K562 (cell line): ENCODE results near the gene ECD. TPM values are rescaled to one million over a fixed set of nuclear protein-coding genes. Genes with fewer than 3 reads are reported as not detected.

ENCODE experiments used
- ATAC-seq: fragments of 200-7000 bp; cut with Tn5 transposase; 3 replicates; pipeline ENCODE4 v1.9.1; 2020; ENCODE audit warnings: moderate library complexity
- BruUV-seq: library from RNA; stranded (reverse); fragments of 400-500 nt; replicated peaks from 2 replicates; lab custom pipeline; 2021; lab: Mats Ljungman, UMichigan
- CTCF ChIA-PET: fragments of 300-600 bp; formaldehyde crosslinking; extraction: SDS; loops from one replicate; lab custom pipeline; 2021; ENCODE audit warnings: low intra/inter-chr PET ratio; lab: Yijun Ruan, JAX
- POLR2A ChIA-PET: fragments of 300-600, 350-650 bp; sonication (Branson Sonifier 250); formaldehyde crosslinking; extraction: SDS; loops from one replicate; lab custom pipeline; 2021; ENCODE audit warnings: antibody characterized with exemption, inconsistent platforms; lab: Yijun Ruan, JAX
- DNase-seq, 4 experiments: peaks; one replicate each; pipeline versions ENCODE4 v3.0.0 to v3.0.0-alpha.2; 2011 to 2018; ENCODE audit warnings: low spot score in 3 of 4, mixed read lengths in 3 of 4; ENCODE audit errors: extremely low read depth in 1 of 4
- FAIRE-seq: peaks from 2 replicates; lab custom pipeline; 2011; peaks lifted over from hg19 to GRCh38; lab: Jason Lieb, UNC
- H2AFZ ChIP-seq: 2 replicates; pipeline ENCODE4 v1.6.0; 2011; ENCODE audit warnings: low read depth, low read length, control low read depth, inconsistent platforms
- H3K27ac ChIP-seq: fragments of 200-600 bp; 3 replicates; pipeline ENCODE4 v1.8.0; 2011; ENCODE audit warnings: low read depth, mild to moderate bottlenecking, control low read depth, inconsistent platforms, low read length, moderate library complexity, mixed read lengths; ENCODE audit errors: extremely low read depth
- H3K27me3 ChIP-seq, 2 experiments: fragments of 300-600 bp in 1 of 2; 2 replicates in 1 of 2; 3 replicates in 1 of 2; pipeline versions ENCODE4 v1.6.0 to v1.8.0; 2011; ENCODE audit warnings: inconsistent platforms in 2 of 2, low read length in 2 of 2, mild to moderate bottlenecking in 1 of 2, mixed read lengths in 1 of 2, moderate library complexity in 1 of 2; ENCODE audit not compliant: control insufficient read depth in 2 of 2, insufficient read depth in 2 of 2
- H3K36me3 ChIP-seq: fragments of 300-600 bp; 3 replicates; pipeline ENCODE4 v1.8.0; 2011; ENCODE audit warnings: mild to moderate bottlenecking, low read length, inconsistent platforms; ENCODE audit not compliant: control insufficient read depth, insufficient read depth
- H3K4me1 ChIP-seq, 2 experiments: fragments of 200-600 bp in 1 of 2; replicated peaks in 1 of 2; 2 replicates in 1 of 2; 3 replicates in 1 of 2; pipeline versions ENCODE4 v1.5.1 to v1.8.0; 2011; ENCODE audit warnings: inconsistent platforms in 2 of 2, low read length in 2 of 2, mild to moderate bottlenecking in 1 of 2, mixed read lengths in 1 of 2, moderate library complexity in 1 of 2; ENCODE audit not compliant: control insufficient read depth in 2 of 2, insufficient read depth in 2 of 2
- H3K4me2 ChIP-seq: 2 replicates; pipeline ENCODE4 v1.6.1; 2011; ENCODE audit warnings: low read length, control low read depth, inconsistent platforms, mixed read lengths; ENCODE audit not compliant: insufficient read depth
- H3K4me3 ChIP-seq: fragments of 200-600 bp; sonication (generic), shearing (Covaris generic); 2 replicates; pipeline ENCODE4 v1.5.1; 2016; ENCODE audit warnings: control low read depth, inconsistent platforms
- H3K79me2 ChIP-seq: fragments of 200-600 bp; 3 replicates; pipeline ENCODE4 v1.8.0; 2011; ENCODE audit warnings: low read length, inconsistent platforms; ENCODE audit not compliant: control insufficient read depth, insufficient read depth
- H3K9ac ChIP-seq, 2 experiments: 2 replicates each; pipeline versions ENCODE4 v1.6.0 to v1.6.1; 2011; ENCODE audit warnings: low read depth in 2 of 2, low read length in 2 of 2, control low read depth in 1 of 2, inconsistent platforms in 1 of 2, mild to moderate bottlenecking in 1 of 2, mixed read lengths in 1 of 2; ENCODE audit not compliant: insufficient read depth in 1 of 2
- H3K9me1 ChIP-seq: one replicate; pipeline ENCODE4 v1.6.0; 2011; ENCODE audit warnings: inconsistent platforms, mild to moderate bottlenecking, low read length, moderate library complexity; ENCODE audit not compliant: control insufficient read depth, insufficient read depth
- H3K9me3 ChIP-seq: replicated peaks from 2 replicates; pipeline ENCODE4 v1.5.1; 2011; ENCODE audit warnings: low read depth, low read length, inconsistent platforms; ENCODE audit not compliant: control insufficient read depth, insufficient read depth
- H4K20me1 ChIP-seq: replicated peaks from 2 replicates; pipeline ENCODE4 v1.6.1; 2011; ENCODE audit warnings: low read length, inconsistent platforms, mixed read lengths; ENCODE audit not compliant: control insufficient read depth, insufficient read depth
- CBX8 ChIP-seq: fragments of 200-600 bp; sonication (generic); IDR thresholded peaks from 2 replicates; pipeline ENCODE4 v1.6.1; 2012; ENCODE audit warnings: borderline replicate concordance, mixed run types, low read depth, mild to moderate bottlenecking, moderate library complexity, mixed read lengths, low read length, control low read depth, inconsistent platforms; ENCODE audit not compliant: poor library complexity, severe bottlenecking; ENCODE audit errors: extremely low read depth
- DEAF1 ChIP-seq: fragments of 450-650 bp; formaldehyde crosslinking; IDR thresholded peaks from 2 replicates; pipeline ENCODE4 v1.4.0; 2020; ENCODE audit warnings: mild to moderate bottlenecking, moderate library complexity
- FOXO4 ChIP-seq: fragments of 450-650 bp; formaldehyde crosslinking; IDR thresholded peaks from 2 replicates; pipeline ENCODE4 v1.4.0; 2020; ENCODE audit warnings: mild to moderate bottlenecking, moderate library complexity
- MCM7 ChIP-seq, 2 experiments: fragments of 450-650 bp; IDR thresholded peaks; 2 replicates each; pipeline ENCODE4 v1.6.1; 2016 to 2018
- MLLT1 ChIP-seq, 2 experiments: fragments of 450-650 bp; IDR thresholded peaks; 2 replicates each; pipeline ENCODE4 v1.6.1; 2016
- RBFOX2 ChIP-seq: fragments of 200-400 bp; formaldehyde crosslinking; IDR thresholded peaks from 2 replicates; pipeline ENCODE4 v1.6.1; 2017; ENCODE audit warnings: low read depth, mild to moderate bottlenecking, low read length, moderate library complexity
- RFX5 ChIP-seq: IDR thresholded peaks from 2 replicates; pipeline ENCODE4 v1.6.1; 2011; ENCODE audit warnings: low read depth, mild to moderate bottlenecking, improper control_type of control experiment, low read length
- SAP30 ChIP-seq: fragments of 200-600 bp; sonication (generic); IDR thresholded peaks from 2 replicates; pipeline ENCODE4 v1.6.1; 2012; ENCODE audit warnings: borderline replicate concordance, low read depth, mild to moderate bottlenecking, moderate library complexity, low read length, control low read depth, inconsistent platforms; ENCODE audit not compliant: insufficient read depth, poor library complexity, severe bottlenecking
- WGBS: fragments of 100-300 bp; shearing (Covaris generic); methylation state at CpG from one replicate; pipeline ENCODE4 v1.1.6; 2016; ENCODE audit warnings: low coverage, mixed read lengths; ENCODE audit not compliant: insufficient coverage; ENCODE audit errors: missing lambda C conversion rate; 5-methylcytosine and 5-hydroxymethylcytosine counted together
- in situ Hi-C: fragments of 300-500 bp; cut with MboI; formaldehyde crosslinking; loops from 4 replicates; pipeline ENCODE4 v1.15.0; 2018; ENCODE audit warnings: inconsistent platforms, mixed read lengths
- intact Hi-C: fragments of 100-400 bp; cut with micrococcal nuclease; formaldehyde crosslinking; loops from 2 replicates; pipeline ENCODE4 v1.14.2; 2022
- polyA plus RNA-seq, 8 experiments: library from polyadenylated mRNA; depleted of rRNA in 4 of 8; stranded (reverse) in 5 of 8; unstranded in 3 of 8; fragments of >200 nt; fragmentation: Nextera tagmentation in 2 of 8; fragmentation: Illumina TruSeq in 1 of 8; extraction: Ambion mirVana in 2 of 8; extraction: Trizol in 1 of 8; gene quantifications; 2 replicates each; pipeline versions ENCODE4 v1.2.1 to v1.2.3, GENCODE V29; 2011 to 2014; ENCODE audit warnings: inconsistent platforms in 1 of 8, missing spikeins in 1 of 8
- total RNA-seq, 7 experiments: library from RNA; depleted of rRNA in 6 of 7; stranded (reverse); fragments of >200 nt in 6 of 7; fragmentation: Illumina TruSeq in 2 of 7; extraction: Trizol in 2 of 7; gene quantifications; 2 replicates each; pipeline versions ENCODE4 v1.2.1 to v1.2.3, GENCODE V29; 2011 to 2021; ENCODE audit warnings: low replicate concordance in 1 of 7
- TF ChIP-seq, protein P1 (sequence below): fragments of 200-800 bp; sonication (Bioruptor generic); IDR thresholded peaks from 2 replicates; pipeline ENCODE4 v1.6.1; 2016; ENCODE audit warnings: missing genetic modification characterization, missing compliant biosample characterization

The ECD gene
- total and polyA plus RNA-seq, 9 of the 15 experiments (the other 6 are each of a cell fraction or from before 2014, with no cell fraction given) = 33.5 to 79.9 (median 53.2) TPM

DNA sequence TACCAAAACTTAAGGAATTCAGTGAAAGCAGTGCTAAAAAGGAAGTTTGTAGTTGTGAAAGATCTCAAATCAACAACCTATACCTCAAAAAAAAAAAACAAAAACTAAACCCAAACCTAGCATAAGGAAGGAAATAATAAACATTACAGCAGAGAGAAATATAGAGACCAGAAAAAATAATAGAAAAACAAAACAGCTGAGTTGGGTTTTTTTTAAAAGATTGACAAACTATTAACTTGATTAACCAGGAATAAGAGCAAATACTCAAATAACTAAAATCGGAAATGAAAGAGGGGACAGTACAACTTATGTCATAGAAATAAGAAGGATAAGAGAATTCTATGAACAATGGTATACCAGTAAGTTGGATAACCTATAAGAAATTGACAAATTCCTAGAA, 6.7 kb downstream of the ECD start:
- peaks cover 0 to 1% of the 10 kb centered on the region in 2 experiments; a peak in 1 of 5 replicates for H3K4me1 ChIP-seq
- H3K27me3 ChIP-seq = no peaks in the 10 kb centered on the region
- ATAC-seq = no peak
- H3K4me3 ChIP-seq = no peak overlapping the region
- no peak overlapping the region for H2AFZ ChIP-seq
- intact Hi-C loops = no loop called here
- no peak overlapping the region for H3K27ac ChIP-seq
- no peaks in the 10 kb centered on the region for H3K9me3 ChIP-seq
- WGBS = 79% methylated on average over 1 of the region's 1 CpG
- POLR2A ChIA-PET = interaction anchor here (0.6 kb wide), 1 partner anchor 91 kb away, joined by 3 read pairs; no protein-coding TSS in a partner anchor
- in situ Hi-C loops = no loop called here
- no peak for FAIRE-seq
- H3K79me2 ChIP-seq = peaks cover 65% of the 10 kb centered on the region
- no peaks in the 10 kb centered on the region for H3K9me1 ChIP-seq
- BruUV-seq = no TSS peak
- CTCF ChIA-PET = no interaction called here
- no peaks in the 10 kb centered on the region for H4K20me1 ChIP-seq
- H3K4me2 ChIP-seq = no peak overlapping the region
- no peak for DNase-seq
- H3K9ac ChIP-seq = no peak overlapping the region
- H3K36me3 ChIP-seq = peaks cover 62% of the 10 kb centered on the region
- no peak for TF ChIP-seq RBFOX2
- TF ChIP-seq FOXO4 (CRISPR knock-in tag) = no peak
- no peak for TF ChIP-seq MCM7 (IDR thresholded peaks at IDR 0.05)
- no peak for TF ChIP-seq MLLT1 (IDR thresholded peaks at IDR 0.05)
- TF ChIP-seq RFX5 = no peak
- TF ChIP-seq CBX8 = no peak
- TF ChIP-seq SAP30 = no peak
- no peak for TF ChIP-seq DEAF1
- TF ChIP-seq, protein P1, sequence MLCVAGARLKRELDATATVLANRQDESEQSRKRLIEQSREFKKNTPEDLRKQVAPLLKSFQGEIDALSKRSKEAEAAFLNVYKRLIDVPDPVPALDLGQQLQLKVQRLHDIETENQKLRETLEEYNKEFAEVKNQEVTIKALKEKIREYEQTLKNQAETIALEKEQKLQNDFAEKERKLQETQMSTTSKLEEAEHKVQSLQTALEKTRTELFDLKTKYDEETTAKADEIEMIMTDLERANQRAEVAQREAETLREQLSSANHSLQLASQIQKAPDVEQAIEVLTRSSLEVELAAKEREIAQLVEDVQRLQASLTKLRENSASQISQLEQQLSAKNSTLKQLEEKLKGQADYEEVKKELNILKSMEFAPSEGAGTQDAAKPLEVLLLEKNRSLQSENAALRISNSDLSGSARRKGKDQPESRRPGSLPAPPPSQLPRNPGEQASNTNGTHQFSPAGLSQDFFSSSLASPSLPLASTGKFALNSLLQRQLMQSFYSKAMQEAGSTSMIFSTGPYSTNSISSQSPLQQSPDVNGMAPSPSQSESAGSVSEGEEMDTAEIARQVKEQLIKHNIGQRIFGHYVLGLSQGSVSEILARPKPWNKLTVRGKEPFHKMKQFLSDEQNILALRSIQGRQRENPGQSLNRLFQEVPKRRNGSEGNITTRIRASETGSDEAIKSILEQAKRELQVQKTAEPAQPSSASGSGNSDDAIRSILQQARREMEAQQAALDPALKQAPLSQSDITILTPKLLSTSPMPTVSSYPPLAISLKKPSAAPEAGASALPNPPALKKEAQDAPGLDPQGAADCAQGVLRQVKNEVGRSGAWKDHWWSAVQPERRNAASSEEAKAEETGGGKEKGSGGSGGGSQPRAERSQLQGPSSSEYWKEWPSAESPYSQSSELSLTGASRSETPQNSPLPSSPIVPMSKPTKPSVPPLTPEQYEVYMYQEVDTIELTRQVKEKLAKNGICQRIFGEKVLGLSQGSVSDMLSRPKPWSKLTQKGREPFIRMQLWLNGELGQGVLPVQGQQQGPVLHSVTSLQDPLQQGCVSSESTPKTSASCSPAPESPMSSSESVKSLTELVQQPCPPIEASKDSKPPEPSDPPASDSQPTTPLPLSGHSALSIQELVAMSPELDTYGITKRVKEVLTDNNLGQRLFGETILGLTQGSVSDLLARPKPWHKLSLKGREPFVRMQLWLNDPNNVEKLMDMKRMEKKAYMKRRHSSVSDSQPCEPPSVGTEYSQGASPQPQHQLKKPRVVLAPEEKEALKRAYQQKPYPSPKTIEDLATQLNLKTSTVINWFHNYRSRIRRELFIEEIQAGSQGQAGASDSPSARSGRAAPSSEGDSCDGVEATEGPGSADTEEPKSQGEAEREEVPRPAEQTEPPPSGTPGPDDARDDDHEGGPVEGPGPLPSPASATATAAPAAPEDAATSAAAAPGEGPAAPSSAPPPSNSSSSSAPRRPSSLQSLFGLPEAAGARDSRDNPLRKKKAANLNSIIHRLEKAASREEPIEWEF (CRISPR knock-in tag) = no peak
